ENCODE measurements around the gene ITGAL. TPM values are rescaled to one million over a fixed set of nuclear protein-coding genes. Genes with fewer than 3 reads are reported as not detected.

The ITGAL gene
- total and polyA plus RNA-seq, 2 of the 8 experiments (the other 6 are each of a cell fraction or from before 2014, with no cell fraction given) = not detected

DNA sequence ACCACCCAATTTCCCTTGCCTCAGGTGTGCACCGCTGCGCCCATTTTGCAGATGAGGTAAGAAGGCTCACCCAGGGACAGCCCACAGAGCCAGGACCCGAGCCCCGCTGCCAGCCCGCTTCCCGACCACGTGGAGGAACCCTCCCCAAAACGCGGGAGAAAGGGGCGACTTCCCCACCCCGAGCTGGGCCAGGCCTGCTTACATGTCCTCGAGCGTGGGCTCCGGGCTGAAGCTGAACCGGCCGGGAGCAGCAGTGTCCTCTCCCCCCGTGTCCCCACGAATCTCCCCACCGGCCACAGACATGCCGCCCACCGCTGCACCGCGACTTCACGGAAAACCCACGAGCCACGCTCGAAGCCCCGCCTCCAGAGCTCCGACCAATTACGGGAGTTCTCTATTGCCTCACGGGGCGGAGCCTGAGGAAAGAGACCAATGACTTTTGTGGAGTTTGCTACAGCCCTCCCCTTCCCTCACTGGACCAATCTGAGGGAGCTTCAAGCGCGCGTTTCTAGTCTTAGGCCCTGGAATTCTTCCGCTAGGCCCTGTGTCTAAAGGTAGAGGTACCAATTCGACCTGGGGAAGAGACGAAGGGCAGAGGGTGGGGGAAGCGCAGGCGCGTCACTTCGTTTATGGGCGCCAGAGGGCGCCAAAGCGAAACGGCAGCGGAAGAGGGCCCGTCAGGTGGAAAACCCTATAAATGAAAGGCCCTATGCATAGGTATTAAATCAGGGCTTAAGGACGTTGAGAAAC is 42.7 kb upstream of the ITGAL start, which contains the start of gene DCTPP1 (continued):
- TF ChIP-seq GABPA (IDR thresholded peaks at IDR 0.05; ENCODE audit: borderline replicate concordance, insufficient read depth, low read length) = no peak; the same call in 1 of the 2 replicates
- peak; percentile 81 for TF ChIP-seq CREB1 (IDR thresholded peaks at IDR 0.05)
- no peak for TF ChIP-seq POU5F1 (IDR thresholded peaks at IDR 0.05; ENCODE audit: low read depth, low read length)
- peak; percentile 86 for TF ChIP-seq BACH1 (IDR thresholded peaks at IDR 0.05; ENCODE audit: low read length)
- peak; percentile 94 for TF ChIP-seq KDM4A (IDR thresholded peaks at IDR 0.05; ENCODE audit: low read depth, low read length, severe bottlenecking)
- peak in 1 of 2 experiments; percentile 49; a peak in 2 of 4 replicates for TF ChIP-seq HDAC2 (IDR thresholded peaks at IDR 0.05; ENCODE audit: borderline replicate concordance in 1 of 2, low read depth in 2 of 2, low read length in 2 of 2)
- peak; percentile 50; the same call in 1 of the 2 replicates for TF ChIP-seq GTF2F1 (IDR thresholded peaks at IDR 0.05; ENCODE audit: borderline replicate concordance, low read depth, low read length)
- TF ChIP-seq POLR2AphosphoS5 (IDR thresholded peaks at IDR 0.05; ENCODE audit: low read depth, low read length) = no peak
- TF ChIP-seq SAP30 (IDR thresholded peaks at IDR 0.05; ENCODE audit: insufficient read depth, insufficient replicate concordance, low read length) = no peak
- TF ChIP-seq RBBP5 (IDR thresholded peaks at IDR 0.05; ENCODE audit: borderline replicate concordance, low read depth, low read length) = peak; percentile 17; the same call in 1 of the 2 replicates
- TF ChIP-seq MAX (IDR thresholded peaks at IDR 0.05) = peak; percentile 92
- peak; percentile 73 to 82 (median 74) for TF ChIP-seq CTCF (IDR thresholded peaks at IDR 0.05; ENCODE audit: control extremely low read depth in 1 of 3, insufficient read depth in 1 of 3, low read depth in 1 of 3, low read length in 3 of 3)
- no peak for TF ChIP-seq NANOG (IDR thresholded peaks at IDR 0.05; ENCODE audit: insufficient read depth, low read depth, low read length, poor library complexity, severe bottlenecking)
- no peak for TF ChIP-seq EGR1 (IDR thresholded peaks at IDR 0.05; ENCODE audit: borderline replicate concordance, low read depth, low read length)
- no peak for TF ChIP-seq MAFK (IDR thresholded peaks at IDR 0.05; ENCODE audit: low read depth, low read length)
- peak; percentile 87; the same call in 1 of the 2 replicates for TF ChIP-seq KDM1A (IDR thresholded peaks at IDR 0.05; ENCODE audit: borderline replicate concordance, low read length)
- TF ChIP-seq, protein P1, sequence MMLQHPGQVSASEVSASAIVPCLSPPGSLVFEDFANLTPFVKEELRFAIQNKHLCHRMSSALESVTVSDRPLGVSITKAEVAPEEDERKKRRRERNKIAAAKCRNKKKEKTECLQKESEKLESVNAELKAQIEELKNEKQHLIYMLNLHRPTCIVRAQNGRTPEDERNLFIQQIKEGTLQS (IDR thresholded peaks at IDR 0.05; ENCODE audit: insufficient read depth, low read depth, low read length) = peak; percentile 20; the same call in 1 of the 2 replicates
- peak in 1 of 2 experiments; percentile 55; a peak in 1 of 3 replicates for TF ChIP-seq EP300 (IDR thresholded peaks at IDR 0.05; ENCODE audit: borderline replicate concordance in 1 of 2, low read depth in 2 of 2, low read length in 2 of 2)
